Caco-2 (cell line): ENCODE results near the gene TTLL8. TPM values are rescaled to one million over a fixed set of nuclear protein-coding genes. Genes with fewer than 3 reads are reported as not detected.

Experiments used
- BruUV-seq: library from RNA; stranded (reverse); fragments of 400-500 nt; replicated peaks from 2 replicates; lab custom pipeline; 2021; lab: Mats Ljungman, UMichigan
- CTCF ChIA-PET: fragments of 300-600 bp; sonication (Branson Sonifier 250); formaldehyde crosslinking; loops from one replicate; lab custom pipeline; 2022; ENCODE audit warnings: antibody characterized with exemption; lab: Charles Lee
- POLR2A ChIA-PET: fragments of 300-600 bp; sonication (Branson Sonifier 250); formaldehyde crosslinking; loops from one replicate; lab custom pipeline; 2022; ENCODE audit warnings: antibody characterized with exemption; lab: Charles Lee
- DNase-seq, 2 experiments: peaks; one replicate each; pipeline versions ENCODE4 v3.0.0 to v3.0.0-alpha.2; 2020 to 2022
- H3K27me3 ChIP-seq: replicated peaks from 2 replicates; pipeline ENCODE4 v1.6.0; 2011; ENCODE audit warnings: low read length; ENCODE audit not compliant: control insufficient read depth, insufficient read depth
- H3K36me3 ChIP-seq: 2 replicates; pipeline ENCODE4 v1.5.1; 2011; ENCODE audit warnings: low read length; ENCODE audit not compliant: control insufficient read depth, insufficient read depth
- H3K4me1 ChIP-seq: fragments of 250-450 bp; sonication (Bioruptor Pico); 2 replicates; pipeline ENCODE4 v1.5.1; 2020; ENCODE audit warnings: mild to moderate bottlenecking
- H3K4me3 ChIP-seq: 2 replicates; pipeline ENCODE4 v1.5.1; 2011; ENCODE audit warnings: low read depth, mild to moderate bottlenecking, control low read depth, low read length
- H3K9me3 ChIP-seq: fragments of 250-450 bp; sonication (Bioruptor Pico); 2 replicates; pipeline ENCODE4 v1.5.1; 2020; ENCODE audit warnings: mild to moderate bottlenecking, moderate library complexity
- H3K27ac Mint-ChIP-seq: one replicate; pipeline ENCODE4 v1.8.0; 2022; ENCODE audit warnings: mixed read lengths; ENCODE audit not compliant: unreplicated experiment
- H3K27me3 Mint-ChIP-seq: one replicate; pipeline ENCODE4 v1.8.0; 2022; ENCODE audit warnings: mixed read lengths; ENCODE audit not compliant: insufficient read depth, unreplicated experiment
- H3K36me3 Mint-ChIP-seq: one replicate; pipeline ENCODE4 v1.8.0; 2022; ENCODE audit warnings: mild to moderate bottlenecking, mixed read lengths; ENCODE audit not compliant: insufficient read depth, unreplicated experiment
- H3K4me1 Mint-ChIP-seq: one replicate; pipeline ENCODE4 v1.8.0; 2022; ENCODE audit warnings: low read depth, mixed read lengths; ENCODE audit not compliant: unreplicated experiment
- H3K4me3 Mint-ChIP-seq: one replicate; pipeline ENCODE4 v1.8.0; 2022; ENCODE audit warnings: mild to moderate bottlenecking, moderate library complexity, mixed read lengths; ENCODE audit not compliant: unreplicated experiment
- H3K9me3 Mint-ChIP-seq: one replicate; pipeline ENCODE4 v1.8.0; 2022; ENCODE audit warnings: mixed read lengths; ENCODE audit not compliant: unreplicated experiment
- intact Hi-C: fragments of 100-400 bp; cut with micrococcal nuclease; formaldehyde crosslinking; loops from one replicate; pipeline ENCODE4 v1.10.0; 2022; ENCODE audit not compliant: unreplicated experiment
- total RNA-seq: library from RNA; stranded (reverse); gene quantifications from 2 replicates; pipeline ENCODE4 v1.2.3, GENCODE V29; 2022
- TF ChIP-seq, protein P1 (sequence below), 2 experiments: fragments of 200-600 bp in 1 of 2; IDR thresholded peaks; 1 replicate in 1 of 2; 2 replicates in 1 of 2; pipeline versions ENCODE4 v1.5.1 to v1.8.0; 2011 to 2022; ENCODE audit warnings: antibody characterized with exemption in 1 of 2, control low read depth in 1 of 2, inconsistent platforms in 1 of 2, low read depth in 1 of 2, low read length in 1 of 2, mild to moderate bottlenecking in 1 of 2, moderate library complexity in 1 of 2; ENCODE audit not compliant: insufficient read depth in 1 of 2, severe bottlenecking in 1 of 2, unreplicated experiment in 1 of 2

The TTLL8 gene
- total RNA-seq, 1 experiment from 2014 or later = not detected

DNA sequence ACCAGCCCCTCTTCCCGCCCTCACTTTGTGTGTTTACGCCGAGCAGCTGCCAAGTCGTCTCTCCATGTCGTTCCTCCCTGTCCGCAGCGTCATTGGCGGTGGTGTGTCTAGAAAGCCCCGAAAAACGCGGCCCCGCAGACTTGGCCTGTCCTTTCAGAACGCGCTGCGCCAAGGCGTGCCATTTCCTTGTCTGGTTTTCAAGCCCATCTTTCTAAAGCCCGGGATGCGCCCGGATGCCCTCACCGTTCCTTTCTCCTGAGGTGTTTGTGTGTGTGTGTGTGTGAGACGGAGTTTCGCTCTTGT is 32.3 kb upstream of the TTLL8 start:
- Histone ChIP-seq H3K27me3 (no peaks in the 10 kb centered on the region), H3K4me1 (peaks cover 4% of the 10 kb centered on the region; the same call in 1 of the 2 replicates), H3K4me3 (no peak overlapping the region), H3K36me3 (no peaks in the 10 kb centered on the region), H3K9me3 (no peaks in the 10 kb centered on the region; the same call in 1 of the 2 replicates)
- H3K4me1 Mint-ChIP-seq = peaks cover 9% of the 10 kb centered on the region
- no peak for DNase-seq
- POLR2A ChIA-PET = no interaction called here
- peaks cover 23% of the 10 kb centered on the region for H3K9me3 Mint-ChIP-seq
- H3K36me3 Mint-ChIP-seq = peaks cover 4% of the 10 kb centered on the region
- no peak overlapping the region for H3K27ac Mint-ChIP-seq
- intact Hi-C loops = no loop called here
- TF ChIP-seq, protein P1, sequence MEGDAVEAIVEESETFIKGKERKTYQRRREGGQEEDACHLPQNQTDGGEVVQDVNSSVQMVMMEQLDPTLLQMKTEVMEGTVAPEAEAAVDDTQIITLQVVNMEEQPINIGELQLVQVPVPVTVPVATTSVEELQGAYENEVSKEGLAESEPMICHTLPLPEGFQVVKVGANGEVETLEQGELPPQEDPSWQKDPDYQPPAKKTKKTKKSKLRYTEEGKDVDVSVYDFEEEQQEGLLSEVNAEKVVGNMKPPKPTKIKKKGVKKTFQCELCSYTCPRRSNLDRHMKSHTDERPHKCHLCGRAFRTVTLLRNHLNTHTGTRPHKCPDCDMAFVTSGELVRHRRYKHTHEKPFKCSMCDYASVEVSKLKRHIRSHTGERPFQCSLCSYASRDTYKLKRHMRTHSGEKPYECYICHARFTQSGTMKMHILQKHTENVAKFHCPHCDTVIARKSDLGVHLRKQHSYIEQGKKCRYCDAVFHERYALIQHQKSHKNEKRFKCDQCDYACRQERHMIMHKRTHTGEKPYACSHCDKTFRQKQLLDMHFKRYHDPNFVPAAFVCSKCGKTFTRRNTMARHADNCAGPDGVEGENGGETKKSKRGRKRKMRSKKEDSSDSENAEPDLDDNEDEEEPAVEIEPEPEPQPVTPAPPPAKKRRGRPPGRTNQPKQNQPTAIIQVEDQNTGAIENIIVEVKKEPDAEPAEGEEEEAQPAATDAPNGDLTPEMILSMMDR (IDR thresholded peaks at IDR 0.05; ENCODE audit: insufficient read depth in 1 of 2, low read depth in 1 of 2, low read length in 1 of 2, severe bottlenecking in 1 of 2, unreplicated experiment in 1 of 2) = no peak
- peaks cover 4% of the 10 kb centered on the region for H3K27me3 Mint-ChIP-seq
- no TSS peak for BruUV-seq
- no peak overlapping the region for H3K4me3 Mint-ChIP-seq
- CTCF ChIA-PET = no interaction called here

DNA sequence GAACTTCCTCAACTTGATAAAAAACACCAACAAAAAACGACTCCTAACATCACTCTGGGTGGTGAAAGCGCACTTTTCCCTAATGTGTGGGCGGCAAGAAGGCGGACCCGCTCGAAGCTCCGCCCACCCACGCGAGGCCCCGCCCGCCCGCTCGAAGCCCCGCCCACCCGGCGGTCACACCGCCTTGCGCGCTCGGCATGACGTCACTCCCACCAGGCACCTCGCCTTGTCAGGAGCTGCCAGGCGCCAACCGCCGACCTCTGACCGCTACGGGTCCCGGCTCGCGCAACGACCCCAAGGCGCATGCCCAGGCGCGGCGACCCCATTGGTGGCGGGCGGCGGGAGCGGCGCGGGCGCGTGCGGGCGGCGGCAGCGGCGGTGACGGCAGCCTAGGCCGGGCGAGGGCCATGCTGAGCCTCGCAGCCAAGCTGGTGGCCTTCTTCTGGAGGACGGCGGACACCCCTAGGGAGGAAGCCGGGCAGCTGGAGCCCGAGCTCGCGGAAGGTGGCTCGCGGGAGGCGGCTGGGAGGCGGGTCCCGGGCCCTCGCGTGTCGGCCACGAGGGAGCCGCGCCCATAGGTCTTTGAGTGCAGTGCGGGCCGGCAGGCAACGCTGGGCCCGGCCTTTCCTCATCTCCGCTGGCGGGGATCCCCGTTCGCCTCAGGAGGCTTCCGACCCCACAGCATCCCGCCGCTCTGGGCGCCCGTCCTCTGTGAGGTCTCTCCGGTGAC is 31.7 kb upstream of the TTLL8 start, which contains the start of gene MOV10L1:
Gene MOV10L1 (plus strand): TSS at position 325 of the 730 bp plus-strand sequence. CDS start 83 bp downstream, at position 408.
- TF ChIP-seq, protein P1 (IDR thresholded peaks at IDR 0.05; ENCODE audit: insufficient read depth in 1 of 2, low read depth in 1 of 2, low read length in 1 of 2, severe bottlenecking in 1 of 2, unreplicated experiment in 1 of 2) = no peak
- Histone ChIP-seq H3K4me1 (peaks cover 4% of the 10 kb centered on the region; the same call in 1 of the 2 replicates), H3K36me3 (no peaks in the 10 kb centered on the region), H3K9me3 (no peaks in the 10 kb centered on the region; the same call in 1 of the 2 replicates), H3K27me3 (no peaks in the 10 kb centered on the region), H3K4me3 (no peak within 1 kb of the TSS)
- CTCF ChIA-PET = no interaction called here
- POLR2A ChIA-PET = no interaction called here
- Mint-ChIP-seq H3K9me3 (peaks cover 23% of the 10 kb centered on the region), H3K4me1 (peaks cover 9% of the 10 kb centered on the region), H3K27me3 (no peaks in the 10 kb centered on the region), H3K4me3 (no peak within 1 kb of the TSS), H3K27ac (no peak within 1 kb of the TSS), H3K36me3 (peaks cover 4% of the 10 kb centered on the region)
- no peak for DNase-seq
- no TSS peak for BruUV-seq
- intact Hi-C loops = no loop called here

DNA sequence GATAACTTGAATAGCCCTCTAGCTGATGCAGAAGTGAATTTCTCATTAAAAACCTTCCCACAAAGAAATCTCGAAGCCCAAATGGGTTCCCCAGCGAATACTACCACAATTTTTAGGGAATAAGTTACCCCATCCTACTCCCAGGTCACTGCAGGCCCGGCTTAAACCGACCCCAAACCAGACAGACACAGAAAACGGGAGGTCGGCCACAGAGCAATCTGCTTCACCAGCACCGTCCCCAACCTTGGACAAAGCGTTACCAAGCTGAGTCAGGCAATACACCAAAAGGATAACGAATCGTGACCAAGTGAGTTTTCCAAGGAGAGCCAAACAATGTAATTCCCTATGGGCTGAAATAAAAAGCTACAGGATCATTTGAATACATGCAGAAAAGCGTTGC is 31.1 kb upstream of the TTLL8 start:
- peaks cover 4% of the 10 kb centered on the region for H3K36me3 Mint-ChIP-seq
- Histone ChIP-seq H3K9me3 (no peaks in the 10 kb centered on the region; the same call in 1 of the 2 replicates), H3K27me3 (no peaks in the 10 kb centered on the region), H3K36me3 (no peaks in the 10 kb centered on the region), H3K4me1 (peaks cover 4% of the 10 kb centered on the region; the same call in 1 of the 2 replicates), H3K4me3 (no peak overlapping the region)
- H3K9me3 Mint-ChIP-seq = peaks cover 23% of the 10 kb centered on the region
- POLR2A ChIA-PET = no interaction called here
- TF ChIP-seq, protein P1 (IDR thresholded peaks at IDR 0.05; ENCODE audit: insufficient read depth in 1 of 2, low read depth in 1 of 2, low read length in 1 of 2, severe bottlenecking in 1 of 2, unreplicated experiment in 1 of 2) = no peak
- peaks cover 9% of the 10 kb centered on the region for H3K4me1 Mint-ChIP-seq
- CTCF ChIA-PET = no interaction called here
- H3K27ac Mint-ChIP-seq = no peak overlapping the region
- H3K4me3 Mint-ChIP-seq = no peak overlapping the region
- H3K27me3 Mint-ChIP-seq = no peaks in the 10 kb centered on the region
- DNase-seq = no peak
- BruUV-seq = no TSS peak
- intact Hi-C loops = no loop called here
